ENCODE measurements around the gene IFIT3. TPM values are rescaled to one million over a fixed set of nuclear protein-coding genes. Genes with fewer than 3 reads are reported as not detected.

Gene IFIT3
- total RNA-seq, 1 experiment from 2014 or later: 45.2 TPM

- no peaks in the 10 kb centered on the region for H3K9me3 Mint-ChIP-seq (ENCODE audit: low read depth, unreplicated experiment)
- H3K36me3 Mint-ChIP-seq (ENCODE audit: insufficient read depth, unreplicated experiment): no peaks in the 10 kb centered on the region
- no peak overlapping the region for H3K27ac Mint-ChIP-seq (ENCODE audit: unreplicated experiment)
- H3K4me1 Mint-ChIP-seq (ENCODE audit: low read depth, unreplicated experiment): peaks cover 13% of the 10 kb centered on the region
- H3K4me3 Mint-ChIP-seq (ENCODE audit: low read depth, unreplicated experiment): no peak overlapping the region
- TF ChIP-seq CTCF (IDR thresholded peaks at IDR 0.05; ENCODE audit: unreplicated experiment): no peak
- DNase-seq: no peak
- CTCF ChIA-PET: no interaction called here
- no TSS peak for BruUV-seq (replicated peaks)
- intact Hi-C loops (cut with micrococcal nuclease; ENCODE audit: unreplicated experiment): no loop called here
- no peaks in the 10 kb centered on the region for H3K27me3 Mint-ChIP-seq (ENCODE audit: unreplicated experiment)
These were observed 10.9 kb downstream of the IFIT3 start for GRCh38 chr10:89338713-89339112.

- CTCF ChIA-PET: no interaction called here
- no peak overlapping the region for H3K27ac Mint-ChIP-seq (ENCODE audit: unreplicated experiment)
- TF ChIP-seq CTCF (IDR thresholded peaks at IDR 0.05; ENCODE audit: unreplicated experiment): no peak
- no peak overlapping the region for H3K4me3 Mint-ChIP-seq (ENCODE audit: low read depth, unreplicated experiment)
- no peaks in the 10 kb centered on the region for H3K27me3 Mint-ChIP-seq (ENCODE audit: unreplicated experiment)
- H3K4me1 Mint-ChIP-seq (ENCODE audit: low read depth, unreplicated experiment): peaks cover 13% of the 10 kb centered on the region
- no TSS peak for BruUV-seq (replicated peaks)
- DNase-seq: no peak
- H3K36me3 Mint-ChIP-seq (ENCODE audit: insufficient read depth, unreplicated experiment): no peaks in the 10 kb centered on the region
- H3K9me3 Mint-ChIP-seq (ENCODE audit: low read depth, unreplicated experiment): no peaks in the 10 kb centered on the region
- intact Hi-C loops (cut with micrococcal nuclease; ENCODE audit: unreplicated experiment): no loop called here
These were observed 12.1 kb downstream of the IFIT3 start for GRCh38 chr10:89339875-89340274.

GRCh38 chr10:89341649-89342048, 13.9 kb downstream of the IFIT3 start:
- no peak for DNase-seq
- Mint-ChIP-seq H3K4me1 (ENCODE audit: low read depth, unreplicated experiment) (peaks cover 27% of the 10 kb centered on the region), H3K9me3 (ENCODE audit: low read depth, unreplicated experiment) (no peaks in the 10 kb centered on the region), H3K4me3 (ENCODE audit: low read depth, unreplicated experiment) (no peak overlapping the region), H3K27ac (ENCODE audit: unreplicated experiment) (no peak overlapping the region), H3K36me3 (ENCODE audit: insufficient read depth, unreplicated experiment) (peaks cover 6% of the 10 kb centered on the region), H3K27me3 (ENCODE audit: unreplicated experiment) (no peaks in the 10 kb centered on the region)
- no peak for TF ChIP-seq CTCF (IDR thresholded peaks at IDR 0.05; ENCODE audit: unreplicated experiment)
- BruUV-seq (replicated peaks): no TSS peak
- CTCF ChIA-PET: no interaction called here
- intact Hi-C loops (cut with micrococcal nuclease; ENCODE audit: unreplicated experiment): no loop called here

GRCh38 chr10:89342206-89342958, 14.6 kb downstream of the IFIT3 start:
- H3K4me1 Mint-ChIP-seq (ENCODE audit: low read depth, unreplicated experiment): peaks cover 33% of the 10 kb centered on the region
- no TSS peak for BruUV-seq (replicated peaks)
- TF ChIP-seq CTCF (IDR thresholded peaks at IDR 0.05; ENCODE audit: unreplicated experiment): no peak

More at GRCh38 chr10:89342206-89342958, 14.6 kb downstream of the IFIT3 start:
- H3K9me3 Mint-ChIP-seq (ENCODE audit: low read depth, unreplicated experiment): no peaks in the 10 kb centered on the region
- H3K27ac Mint-ChIP-seq (ENCODE audit: unreplicated experiment): no peak overlapping the region
- no peaks in the 10 kb centered on the region for H3K27me3 Mint-ChIP-seq (ENCODE audit: unreplicated experiment)
- CTCF ChIA-PET: interaction anchor here (1.0 kb wide), 1 partner anchor 10 kb away, joined by 3 read pairs; no protein-coding TSS in a partner anchor
- intact Hi-C loops (cut with micrococcal nuclease; ENCODE audit: unreplicated experiment): no loop called here
- H3K4me3 Mint-ChIP-seq (ENCODE audit: low read depth, unreplicated experiment): no peak overlapping the region
- DNase-seq: no peak
- peaks cover 7% of the 10 kb centered on the region for H3K36me3 Mint-ChIP-seq (ENCODE audit: insufficient read depth, unreplicated experiment)
